Measurements from ENCODE around the gene MAP6.

DNA sequence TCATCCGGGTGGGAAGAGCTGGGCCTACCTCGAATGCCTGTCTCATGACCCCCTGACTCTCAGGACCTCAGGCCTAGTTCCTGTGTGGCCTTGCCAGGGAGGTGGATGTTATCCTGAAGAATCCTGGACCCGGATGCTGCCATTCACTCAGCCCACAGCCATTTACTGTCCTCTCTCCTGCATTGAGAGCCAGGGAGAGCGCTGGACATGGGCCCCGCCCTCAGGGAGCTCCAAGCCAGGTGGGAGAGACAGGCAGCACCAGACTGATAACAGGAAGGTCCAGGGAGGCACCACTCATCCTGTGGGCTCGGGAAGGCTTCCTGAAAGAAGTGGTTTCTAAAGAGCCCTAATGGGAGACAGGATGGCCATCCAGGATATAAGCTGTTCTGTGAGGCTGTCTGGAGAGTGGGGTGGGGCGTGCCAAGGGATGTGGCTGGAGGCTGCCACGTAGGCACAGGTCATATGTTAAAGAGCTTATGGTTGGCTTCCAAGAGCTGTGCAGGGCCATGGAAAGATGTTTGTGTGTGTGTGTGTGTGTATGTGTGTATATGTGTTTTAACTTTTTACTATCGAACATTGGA is 98.2 kb downstream of the MAP6 start:
- TF ChIP-seq POLR2AphosphoS5 (IDR thresholded peaks at IDR 0.05; ENCODE audit: low read depth): no peak
- TF ChIP-seq, protein P1, sequence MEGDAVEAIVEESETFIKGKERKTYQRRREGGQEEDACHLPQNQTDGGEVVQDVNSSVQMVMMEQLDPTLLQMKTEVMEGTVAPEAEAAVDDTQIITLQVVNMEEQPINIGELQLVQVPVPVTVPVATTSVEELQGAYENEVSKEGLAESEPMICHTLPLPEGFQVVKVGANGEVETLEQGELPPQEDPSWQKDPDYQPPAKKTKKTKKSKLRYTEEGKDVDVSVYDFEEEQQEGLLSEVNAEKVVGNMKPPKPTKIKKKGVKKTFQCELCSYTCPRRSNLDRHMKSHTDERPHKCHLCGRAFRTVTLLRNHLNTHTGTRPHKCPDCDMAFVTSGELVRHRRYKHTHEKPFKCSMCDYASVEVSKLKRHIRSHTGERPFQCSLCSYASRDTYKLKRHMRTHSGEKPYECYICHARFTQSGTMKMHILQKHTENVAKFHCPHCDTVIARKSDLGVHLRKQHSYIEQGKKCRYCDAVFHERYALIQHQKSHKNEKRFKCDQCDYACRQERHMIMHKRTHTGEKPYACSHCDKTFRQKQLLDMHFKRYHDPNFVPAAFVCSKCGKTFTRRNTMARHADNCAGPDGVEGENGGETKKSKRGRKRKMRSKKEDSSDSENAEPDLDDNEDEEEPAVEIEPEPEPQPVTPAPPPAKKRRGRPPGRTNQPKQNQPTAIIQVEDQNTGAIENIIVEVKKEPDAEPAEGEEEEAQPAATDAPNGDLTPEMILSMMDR (conservative IDR thresholded peaks at IDR 0.05; ENCODE audit: low read depth in 2 of 2): no peak
- TF ChIP-seq, protein P2, sequence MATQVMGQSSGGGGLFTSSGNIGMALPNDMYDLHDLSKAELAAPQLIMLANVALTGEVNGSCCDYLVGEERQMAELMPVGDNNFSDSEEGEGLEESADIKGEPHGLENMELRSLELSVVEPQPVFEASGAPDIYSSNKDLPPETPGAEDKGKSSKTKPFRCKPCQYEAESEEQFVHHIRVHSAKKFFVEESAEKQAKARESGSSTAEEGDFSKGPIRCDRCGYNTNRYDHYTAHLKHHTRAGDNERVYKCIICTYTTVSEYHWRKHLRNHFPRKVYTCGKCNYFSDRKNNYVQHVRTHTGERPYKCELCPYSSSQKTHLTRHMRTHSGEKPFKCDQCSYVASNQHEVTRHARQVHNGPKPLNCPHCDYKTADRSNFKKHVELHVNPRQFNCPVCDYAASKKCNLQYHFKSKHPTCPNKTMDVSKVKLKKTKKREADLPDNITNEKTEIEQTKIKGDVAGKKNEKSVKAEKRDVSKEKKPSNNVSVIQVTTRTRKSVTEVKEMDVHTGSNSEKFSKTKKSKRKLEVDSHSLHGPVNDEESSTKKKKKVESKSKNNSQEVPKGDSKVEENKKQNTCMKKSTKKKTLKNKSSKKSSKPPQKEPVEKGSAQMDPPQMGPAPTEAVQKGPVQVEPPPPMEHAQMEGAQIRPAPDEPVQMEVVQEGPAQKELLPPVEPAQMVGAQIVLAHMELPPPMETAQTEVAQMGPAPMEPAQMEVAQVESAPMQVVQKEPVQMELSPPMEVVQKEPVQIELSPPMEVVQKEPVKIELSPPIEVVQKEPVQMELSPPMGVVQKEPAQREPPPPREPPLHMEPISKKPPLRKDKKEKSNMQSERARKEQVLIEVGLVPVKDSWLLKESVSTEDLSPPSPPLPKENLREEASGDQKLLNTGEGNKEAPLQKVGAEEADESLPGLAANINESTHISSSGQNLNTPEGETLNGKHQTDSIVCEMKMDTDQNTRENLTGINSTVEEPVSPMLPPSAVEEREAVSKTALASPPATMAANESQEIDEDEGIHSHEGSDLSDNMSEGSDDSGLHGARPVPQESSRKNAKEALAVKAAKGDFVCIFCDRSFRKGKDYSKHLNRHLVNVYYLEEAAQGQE (IDR thresholded peaks at IDR 0.05; ENCODE audit: unreplicated experiment): no peak
- TF ChIP-seq EZH2 (IDR thresholded peaks at IDR 0.05; ENCODE audit: low read depth, unreplicated experiment): no peak
- TF ChIP-seq ZNF114 (CRISPR knock-in tag; IDR thresholded peaks at IDR 0.05): no peak
- TF ChIP-seq JUNB (IDR thresholded peaks at IDR 0.05; ENCODE audit: unreplicated experiment): no peak
- TF ChIP-seq ZNF331 (CRISPR knock-in tag; IDR thresholded peaks at IDR 0.05; ENCODE audit: low read depth): no peak
- TF ChIP-seq STAT1 (IDR thresholded peaks at IDR 0.05; ENCODE audit: unreplicated experiment): no peak
- TF ChIP-seq NANOG (IDR thresholded peaks at IDR 0.05; ENCODE audit: borderline replicate concordance): no peak
- TF ChIP-seq CREB1 (CRISPR knock-in tag; IDR thresholded peaks at IDR 0.05; ENCODE audit: low read depth): no peak
- no peak for TF ChIP-seq EZH2phosphoT487 (IDR thresholded peaks at IDR 0.05; ENCODE audit: unreplicated experiment)
- TF ChIP-seq, protein P3, sequence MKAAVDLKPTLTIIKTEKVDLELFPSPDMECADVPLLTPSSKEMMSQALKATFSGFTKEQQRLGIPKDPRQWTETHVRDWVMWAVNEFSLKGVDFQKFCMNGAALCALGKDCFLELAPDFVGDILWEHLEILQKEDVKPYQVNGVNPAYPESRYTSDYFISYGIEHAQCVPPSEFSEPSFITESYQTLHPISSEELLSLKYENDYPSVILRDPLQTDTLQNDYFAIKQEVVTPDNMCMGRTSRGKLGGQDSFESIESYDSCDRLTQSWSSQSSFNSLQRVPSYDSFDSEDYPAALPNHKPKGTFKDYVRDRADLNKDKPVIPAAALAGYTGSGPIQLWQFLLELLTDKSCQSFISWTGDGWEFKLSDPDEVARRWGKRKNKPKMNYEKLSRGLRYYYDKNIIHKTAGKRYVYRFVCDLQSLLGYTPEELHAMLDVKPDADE (IDR thresholded peaks at IDR 0.05): no peak
